OCI-LY7 (cell line): ENCODE measurements around the gene SPON1. TPM values are rescaled to one million over a fixed set of nuclear protein-coding genes. Genes with fewer than 3 reads are reported as not detected.

Experiments
- BruUV-seq: library from RNA; stranded (reverse); fragments of 400-500 nt; replicated peaks from 2 replicates; lab custom pipeline; 2021; lab: Mats Ljungman, UMichigan
- CTCF ChIA-PET: fragments of 300-600 bp; sonication (Branson Sonifier 250); formaldehyde crosslinking; loops from one replicate; lab custom pipeline; 2022; ENCODE audit warnings: antibody characterized with exemption; ENCODE audit not compliant: unreplicated experiment; lab: Charles Lee
- POLR2A ChIA-PET: fragments of 300-600 bp; sonication (Branson Sonifier 250); formaldehyde crosslinking; loops from one replicate; lab custom pipeline; 2022; ENCODE audit warnings: antibody characterized with exemption; lab: Charles Lee
- DNase-seq: peaks from one replicate; pipeline ENCODE4 v3.0.0-alpha.2; 2015; ENCODE audit warnings: low spot score
- H2AFZ ChIP-seq: fragments of 200-600 bp; sonication (generic), shearing (Covaris generic); 2 replicates; pipeline ENCODE4 v1.6.1; 2014; ENCODE audit warnings: mild to moderate bottlenecking, antibody characterized with exemption, low read length, moderate library complexity
- H3K27ac ChIP-seq: fragments of 200-600 bp; sonication (generic); 2 replicates; pipeline ENCODE4 v1.5.1; 2014; ENCODE audit warnings: mixed run types, low read depth, mild to moderate bottlenecking, moderate library complexity, low read length, inconsistent platforms; ENCODE audit not compliant: poor library complexity, severe bottlenecking
- H3K36me3 ChIP-seq: fragments of 200-600 bp; sonication (generic); 2 replicates; pipeline ENCODE4 v1.6.1; 2014; ENCODE audit warnings: mild to moderate bottlenecking, antibody characterized with exemption, low read length, moderate library complexity, mixed read lengths; ENCODE audit not compliant: insufficient read depth
- H3K4me1 ChIP-seq: fragments of 200-600 bp; sonication (generic); 2 replicates; pipeline ENCODE4 v1.5.1; 2014; ENCODE audit warnings: mild to moderate bottlenecking, low read length; ENCODE audit not compliant: insufficient read depth, poor library complexity, severe bottlenecking
- H3K4me2 ChIP-seq: fragments of 200-600 bp; sonication (generic); 2 replicates; pipeline ENCODE4 v1.6.1; 2014; ENCODE audit warnings: mild to moderate bottlenecking, low read length
- H3K4me3 ChIP-seq: fragments of 200-600 bp; sonication (generic); 2 replicates; pipeline ENCODE4 v1.5.1; 2014; ENCODE audit warnings: mild to moderate bottlenecking, low read depth, low read length; ENCODE audit not compliant: poor library complexity, severe bottlenecking
- H3K79me2 ChIP-seq: fragments of 200-600 bp; sonication (generic); 2 replicates; pipeline ENCODE4 v1.6.1; 2016; ENCODE audit warnings: low read depth, mild to moderate bottlenecking, low read length, moderate library complexity, mixed read lengths; ENCODE audit not compliant: insufficient read depth
- H3K9me2 ChIP-seq: fragments of 200-600 bp; sonication (generic); 2 replicates; pipeline ENCODE4 v1.6.1; 2016; ENCODE audit warnings: mild to moderate bottlenecking, low read length, mixed read lengths; ENCODE audit not compliant: insufficient read depth
- H3K9me3 ChIP-seq: fragments of 200-600 bp; sonication (generic); 2 replicates; pipeline ENCODE4 v1.6.1; 2014; ENCODE audit warnings: mild to moderate bottlenecking, mixed run types, low read length, mixed read lengths
- H4K20me1 ChIP-seq: fragments of 200-600 bp; sonication (generic); 2 replicates; pipeline ENCODE4 v1.6.1; 2014; ENCODE audit warnings: mild to moderate bottlenecking, antibody characterized with exemption, low read length, moderate library complexity, mixed read lengths; ENCODE audit not compliant: insufficient read depth
- CTCF ChIP-seq: fragments of 200-600 bp; sonication (generic); conservative IDR thresholded peaks from 2 replicates; pipeline ENCODE4 v1.5.1; 2014; ENCODE audit warnings: mild to moderate bottlenecking, antibody characterized with exemption, low read length, moderate library complexity, mixed read lengths
- EZH2phosphoT487 ChIP-seq: fragments of 200-600 bp; sonication (generic); IDR thresholded peaks from 2 replicates; pipeline ENCODE4 v1.6.1; 2018; ENCODE audit warnings: low read depth, borderline replicate concordance, mild to moderate bottlenecking, mixed run types, antibody characterized with exemption, low read length, moderate library complexity, mixed read lengths
- intact Hi-C: fragments of 100-400 bp; cut with micrococcal nuclease; formaldehyde crosslinking; loops from one replicate; pipeline ENCODE4 v1.10.0; 2022; ENCODE audit not compliant: unreplicated experiment
- total RNA-seq, 2 experiments: library from RNA; depleted of rRNA in 1 of 2; stranded (reverse); fragments of >200 nt in 1 of 2; shearing (Covaris generic) in 1 of 2; gene quantifications; 2 replicates each; pipeline ENCODE4 v1.2.3, GENCODE V29; 2014 to 2022

The SPON1 gene
- total RNA-seq, 2 experiments from 2014 or later: 0.38 TPM; not detected in 1

- intact Hi-C loops: no loop called here
- CTCF ChIA-PET: interaction anchor here (0.9 kb wide), 1 partner anchor 295 kb away, joined by 3 read pairs; no protein-coding TSS in a partner anchor
- H3K27ac ChIP-seq: no peak overlapping the region
- POLR2A ChIA-PET: interaction anchor here (0.6 to 3.8 kb wide), 4 partner anchors 9 to 15 kb away, joined by 3 to 20 read pairs (median 4); no protein-coding TSS in a partner anchor
- no peaks in the 10 kb centered on the region for H3K79me2 ChIP-seq
- no peaks in the 10 kb centered on the region for H4K20me1 ChIP-seq
- no peaks in the 10 kb centered on the region for H3K4me1 ChIP-seq
- BruUV-seq: no TSS peak
- peak overlapping the region; percentile 38; the same call in 1 of the 2 replicates for H2AFZ ChIP-seq
- DNase-seq: no peak
- H3K36me3 ChIP-seq: no peaks in the 10 kb centered on the region
- no peaks in the 10 kb centered on the region for H3K9me2 ChIP-seq
- H3K9me3 ChIP-seq: no peaks in the 10 kb centered on the region
- H3K4me3 ChIP-seq: no peak overlapping the region
- TF ChIP-seq CTCF: no peak
- no peak for TF ChIP-seq EZH2phosphoT487
- no peak overlapping the region for H3K4me2 ChIP-seq
These were observed 105.2 kb downstream of the SPON1 start for GRCh38 chr11:14067686-14068085.

- no peak for DNase-seq
- intact Hi-C loops: loop anchor here (10.0 kb wide), 1 partner anchor 606 kb away; the partner anchor contains the start of gene BTBD10
- Histone ChIP-seq H3K27ac (no peak overlapping the region), H3K4me2 (no peak overlapping the region), H3K79me2 (no peaks in the 10 kb centered on the region), H3K36me3 (no peaks in the 10 kb centered on the region), H3K9me3 (no peaks in the 10 kb centered on the region), H3K4me1 (peaks cover 8% of the 10 kb centered on the region), H3K4me3 (no peak overlapping the region), H4K20me1 (no peaks in the 10 kb centered on the region), H3K9me2 (no peaks in the 10 kb centered on the region), H2AFZ (no peak overlapping the region)
- ChIA-PET POLR2A (no interaction called here), CTCF (no interaction called here)
- no TSS peak for BruUV-seq
- TF ChIP-seq CTCF (no peak), EZH2phosphoT487 (no peak)
These were observed 108.4 kb downstream of the SPON1 start for GRCh38 chr11:14070896-14071295.

- no peak for DNase-seq
- ChIA-PET POLR2A (interaction anchor here (1.6 kb wide), 1 partner anchor 10 kb away, joined by 4 read pairs; no protein-coding TSS in a partner anchor), CTCF (no interaction called here)
- H3K9me2 ChIP-seq: no peaks in the 10 kb centered on the region
- intact Hi-C loops: loop anchor here (2.0 to 10.0 kb wide), 2 partner anchors 21 to 609 kb away; partner anchors contain the start of gene BTBD10
- no peak for TF ChIP-seq CTCF
- peak overlapping the region; percentile 75; the same call in 1 of the 2 replicates for H2AFZ ChIP-seq
- H3K4me1 ChIP-seq: peaks cover 25% of the 10 kb centered on the region
- no peaks in the 10 kb centered on the region for H3K79me2 ChIP-seq
- no TSS peak for BruUV-seq
- no peak overlapping the region for H3K4me3 ChIP-seq
- no peak overlapping the region for H3K27ac ChIP-seq
- H3K9me3 ChIP-seq: no peaks in the 10 kb centered on the region
- no peaks in the 10 kb centered on the region for H4K20me1 ChIP-seq
- no peaks in the 10 kb centered on the region for H3K36me3 ChIP-seq
- H3K4me2 ChIP-seq: no peak overlapping the region
These were observed 111.4 kb downstream of the SPON1 start for GRCh38 chr11:14073849-14074476.
